Embryonic facial prominence (tissue), 1 donor: ENCODE results near the gene GNB2.
"Not testable (repeated sequence)": the region's sequence is repeated elsewhere in the genome, so short reads cannot be mapped to it uniquely, and the experiment has no call there.

Source experiments
- DNase-seq: peaks from one replicate; pipeline ENCODE4 v3.0.0-alpha.2; 2016; ENCODE audit errors: extremely low spot score

GNB2 gene

DNA sequence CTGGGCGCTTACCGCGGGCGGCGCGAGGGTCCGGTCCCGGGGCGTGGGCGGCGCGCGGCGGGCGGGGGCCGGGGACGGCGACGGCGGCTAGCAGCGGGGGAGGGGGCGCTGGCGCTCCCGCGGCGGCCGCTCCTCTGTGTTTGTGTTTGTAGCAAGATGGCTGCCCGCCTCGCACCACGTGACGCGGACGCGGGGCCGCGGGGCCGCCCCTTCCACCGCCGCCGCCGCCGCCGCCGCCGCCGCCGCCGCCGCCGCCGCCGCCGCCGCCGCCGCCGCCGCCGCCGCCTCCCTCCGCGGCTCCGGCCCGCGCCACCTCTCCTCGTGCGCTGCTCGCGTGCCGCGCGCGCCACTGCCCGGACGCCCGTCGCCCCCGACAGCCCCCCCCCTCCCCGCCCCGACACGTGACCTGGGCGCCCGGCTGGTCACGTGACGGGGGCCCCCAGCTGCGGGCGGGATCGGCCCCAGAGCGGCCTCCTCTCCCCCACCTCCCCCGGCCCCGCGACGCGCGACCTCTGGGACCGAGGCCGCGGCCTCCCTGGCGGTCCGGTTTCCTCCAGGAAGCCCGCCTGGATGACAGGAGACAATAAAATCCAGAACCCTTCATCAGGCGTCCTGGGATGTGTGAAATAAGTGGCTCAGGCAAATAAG is 20.7 kb downstream of the GNB2 start, which contains the start of gene GIGYF1:
GIGYF1 (minus strand) TSS at position 153 of the 648 bp plus-strand sequence. CDS start 6,012 bp downstream, outside the sequence.
- DNase-seq = no peak

DNA sequence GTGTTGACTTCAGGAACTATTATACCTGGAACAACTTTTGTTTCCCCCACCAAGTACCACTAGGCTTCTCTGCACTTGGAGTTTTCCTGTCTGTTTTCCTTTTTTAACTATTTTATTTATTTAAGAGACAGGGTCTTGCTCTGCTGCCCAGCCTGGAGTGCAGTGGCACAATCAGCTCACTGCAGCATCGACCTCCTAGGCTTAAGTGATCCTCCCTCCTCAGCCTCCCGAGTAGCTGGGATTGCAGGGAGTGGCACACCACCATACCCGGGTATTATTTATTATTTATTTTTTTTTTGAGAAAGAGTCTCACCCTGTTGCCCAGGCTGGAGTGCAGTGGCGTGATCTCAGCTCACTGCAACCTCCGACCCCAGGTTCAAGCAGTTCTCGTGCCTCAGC is 22.6 kb downstream of the GNB2 start:
- no peak for DNase-seq

GRCh38 chr7:100699018-100699417 is 25.5 kb downstream of the GNB2 start:
- DNase-seq = no peak

GRCh38 chr7:100701089-100701488 is 27.5 kb downstream of the GNB2 start:
- not testable (repeated sequence) for DNase-seq

DNA sequence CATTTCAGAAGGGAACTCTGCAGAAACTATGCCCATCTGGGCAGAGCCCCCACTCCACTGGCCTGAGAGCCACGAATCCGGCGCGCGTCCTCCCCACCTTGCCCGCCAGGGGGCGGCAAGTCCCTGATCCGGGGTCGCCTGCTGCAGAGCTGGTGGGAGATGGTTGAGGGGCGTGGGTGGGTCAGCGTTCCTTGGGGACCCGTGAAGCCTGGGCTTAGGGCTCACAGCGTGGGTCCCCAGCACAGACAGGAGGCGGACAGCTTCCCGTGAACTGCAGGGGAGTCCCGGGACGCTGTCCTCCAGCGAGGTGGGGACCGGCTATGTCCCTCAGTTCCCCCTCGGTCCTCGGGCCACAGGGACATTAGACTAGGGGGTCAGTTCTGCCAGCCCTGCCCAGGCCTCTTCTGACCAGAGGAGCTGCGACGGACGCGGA is 31.8 kb downstream of the GNB2 start:
- peak; percentile 59 for DNase-seq

DNA sequence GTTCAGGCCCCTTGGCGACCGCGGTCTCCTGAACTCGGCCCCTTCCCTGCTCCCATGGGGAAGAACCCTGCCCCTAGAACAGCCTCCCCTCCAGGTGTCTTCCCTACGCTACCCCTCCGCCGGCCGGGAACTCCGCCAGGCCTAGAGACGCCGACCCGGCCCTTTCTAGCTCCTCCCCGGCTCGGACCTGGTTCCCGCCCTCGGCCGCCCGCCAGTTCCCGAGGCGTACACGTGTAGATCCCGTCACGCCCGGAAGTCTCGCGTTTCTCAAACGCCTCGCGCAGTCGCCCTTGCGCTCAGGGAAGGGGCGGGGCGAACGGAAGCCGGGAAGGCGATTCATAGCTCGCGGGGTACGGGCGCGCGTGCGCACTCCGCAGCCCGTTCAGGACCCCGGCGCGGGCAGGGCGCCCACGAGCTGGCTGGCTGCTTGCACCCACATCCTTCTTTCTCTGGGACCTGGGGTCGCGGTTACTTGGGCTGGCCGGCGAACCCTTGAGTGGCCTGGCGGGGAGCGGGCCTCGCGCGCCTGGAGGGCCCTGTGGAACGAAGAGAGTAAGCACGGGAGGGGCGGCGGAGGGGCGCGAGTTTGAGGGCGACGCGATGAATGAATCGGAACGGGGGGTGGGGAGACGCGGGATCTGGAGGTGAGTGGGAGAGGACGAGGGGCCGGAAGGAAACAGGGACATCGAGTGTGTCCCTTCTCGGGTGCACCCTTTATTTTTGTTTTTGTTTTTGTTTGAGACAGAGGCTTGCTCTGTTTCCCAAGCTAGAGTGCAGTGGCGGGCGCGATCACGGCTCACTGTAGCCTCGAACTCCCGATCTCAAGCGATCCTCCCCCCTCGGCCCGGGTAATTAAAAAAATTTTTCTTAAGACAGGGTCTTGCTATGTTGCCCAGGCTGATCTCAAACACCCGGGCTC is 32.5 kb downstream of the GNB2 start, which contains the start of gene POP7:
POP7 (plus strand) TSS at position 369 of the 919 bp plus-strand sequence. CDS start 710 bp downstream, outside the sequence.
- DNase-seq = peak; percentile 97

GRCh38 chr7:100706672-100707311 is 33.3 kb downstream of the GNB2 start:
- DNase-seq = no peak

- no peak for DNase-seq
These were observed 34.9 kb downstream of the GNB2 start for GRCh38 chr7:100708395-100708794.

DNA sequence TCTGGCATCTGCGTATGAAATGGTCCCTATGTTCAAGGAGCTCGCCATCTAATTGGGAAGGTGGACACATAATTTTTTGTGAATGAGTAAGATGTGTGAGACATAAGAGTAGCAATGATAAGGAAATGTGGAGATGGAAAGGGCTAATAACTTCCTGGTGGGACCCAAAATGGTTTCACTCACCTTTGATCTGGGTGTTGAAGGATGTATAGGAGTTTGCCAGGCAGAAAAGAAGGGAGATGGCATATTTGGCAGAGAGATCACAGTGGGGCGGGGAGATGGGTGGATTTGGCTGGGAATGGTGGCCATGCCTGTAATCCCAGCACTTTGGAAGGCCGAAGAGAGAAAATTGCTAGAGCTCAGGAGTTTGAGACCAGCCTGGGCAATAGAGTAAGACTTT is 36.9 kb downstream of the GNB2 start:
- DNase-seq = no peak

GRCh38 chr7:100711369-100711768 is 37.8 kb downstream of the GNB2 start:
- DNase-seq = no peak

- DNase-seq = no peak
These were observed 41.2 kb downstream of the GNB2 start for GRCh38 chr7:100714725-100715124.

GRCh38 chr7:100717073-100717472 is 43.5 kb downstream of the GNB2 start:
- not testable (repeated sequence) for DNase-seq

GRCh38 chr7:100719523-100720278 is 46.2 kb downstream of the GNB2 start:
- no peak for DNase-seq

DNA sequence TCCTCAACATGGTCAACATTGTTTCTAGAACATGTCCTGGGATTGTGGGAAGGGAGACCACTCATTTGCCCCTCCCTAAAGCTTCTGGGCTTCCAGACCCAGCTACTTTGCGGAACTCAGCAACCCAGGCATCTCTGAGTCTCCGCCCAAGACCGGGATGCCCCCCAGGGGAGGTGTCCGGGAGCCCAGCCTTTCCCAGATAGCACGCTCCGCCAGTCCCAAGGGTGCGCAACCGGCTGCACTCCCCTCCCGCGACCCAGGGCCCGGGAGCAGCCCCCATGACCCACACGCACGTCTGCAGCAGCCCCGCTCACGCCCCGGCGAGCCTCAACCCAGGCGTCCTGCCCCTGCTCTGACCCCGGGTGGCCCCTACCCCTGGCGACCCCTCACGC is 46.7 kb downstream of the GNB2 start, which contains the start of gene EPO:
EPO (plus strand) TSS at position 190 of the 392 bp plus-strand sequence. CDS start 513 bp downstream, outside the sequence.
- no peak for DNase-seq

DNA sequence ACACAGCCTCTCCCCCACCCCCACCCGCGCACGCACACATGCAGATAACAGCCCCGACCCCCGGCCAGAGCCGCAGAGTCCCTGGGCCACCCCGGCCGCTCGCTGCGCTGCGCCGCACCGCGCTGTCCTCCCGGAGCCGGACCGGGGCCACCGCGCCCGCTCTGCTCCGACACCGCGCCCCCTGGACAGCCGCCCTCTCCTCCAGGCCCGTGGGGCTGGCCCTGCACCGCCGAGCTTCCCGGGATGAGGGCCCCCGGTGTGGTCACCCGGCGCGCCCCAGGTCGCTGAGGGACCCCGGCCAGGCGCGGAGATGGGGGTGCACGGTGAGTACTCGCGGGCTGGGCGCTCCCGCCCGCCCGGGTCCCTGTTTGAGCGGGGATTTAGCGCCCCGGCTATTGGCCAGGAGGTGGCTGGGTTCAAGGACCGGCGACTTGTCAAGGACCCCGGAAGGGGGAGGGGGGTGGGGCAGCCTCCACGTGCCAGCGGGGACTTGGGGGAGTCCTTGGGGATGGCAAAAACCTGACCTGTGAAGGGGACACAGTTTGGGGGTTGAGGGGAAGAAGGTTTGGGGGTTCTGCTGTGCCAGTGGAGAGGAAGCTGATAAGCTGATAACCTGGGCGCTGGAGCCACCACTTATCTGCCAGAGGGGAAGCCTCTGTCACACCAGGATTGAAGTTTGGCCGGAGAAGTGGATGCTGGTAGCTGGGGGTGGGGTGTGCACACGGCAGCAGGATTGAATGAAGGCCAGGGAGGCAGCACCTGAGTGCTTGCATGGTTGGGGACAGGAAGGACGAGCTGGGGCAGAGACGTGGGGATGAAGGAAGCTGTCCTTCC is 47.3 kb downstream of the GNB2 start:
- DNase-seq = no peak

DNA sequence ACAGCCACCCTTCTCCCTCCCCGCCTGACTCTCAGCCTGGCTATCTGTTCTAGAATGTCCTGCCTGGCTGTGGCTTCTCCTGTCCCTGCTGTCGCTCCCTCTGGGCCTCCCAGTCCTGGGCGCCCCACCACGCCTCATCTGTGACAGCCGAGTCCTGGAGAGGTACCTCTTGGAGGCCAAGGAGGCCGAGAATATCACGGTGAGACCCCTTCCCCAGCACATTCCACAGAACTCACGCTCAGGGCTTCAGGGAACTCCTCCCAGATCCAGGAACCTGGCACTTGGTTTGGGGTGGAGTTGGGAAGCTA is 47.9 kb downstream of the GNB2 start:
- no peak for DNase-seq

DNA sequence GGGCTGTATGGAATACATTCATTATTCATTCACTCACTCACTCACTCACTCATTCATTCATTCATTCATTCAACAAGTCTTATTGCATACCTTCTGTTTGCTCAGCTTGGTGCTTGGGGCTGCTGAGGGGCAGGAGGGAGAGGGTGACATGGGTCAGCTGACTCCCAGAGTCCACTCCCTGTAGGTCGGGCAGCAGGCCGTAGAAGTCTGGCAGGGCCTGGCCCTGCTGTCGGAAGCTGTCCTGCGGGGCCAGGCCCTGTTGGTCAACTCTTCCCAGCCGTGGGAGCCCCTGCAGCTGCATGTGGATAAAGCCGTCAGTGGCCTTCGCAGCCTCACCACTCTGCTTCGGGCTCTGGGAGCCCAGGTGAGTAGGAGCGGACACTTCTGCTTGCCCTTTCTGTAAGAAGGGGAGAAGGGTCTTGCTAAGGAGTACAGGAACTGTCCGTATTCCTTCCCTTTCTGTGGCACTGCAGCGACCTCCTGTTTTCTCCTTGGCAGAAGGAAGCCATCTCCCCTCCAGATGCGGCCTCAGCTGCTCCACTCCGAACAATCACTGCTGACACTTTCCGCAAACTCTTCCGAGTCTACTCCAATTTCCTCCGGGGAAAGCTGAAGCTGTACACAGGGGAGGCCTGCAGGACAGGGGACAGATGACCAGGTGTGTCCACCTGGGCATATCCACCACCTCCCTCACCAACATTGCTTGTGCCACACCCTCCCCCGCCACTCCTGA is 49.1 kb downstream of the GNB2 start:
- no peak for DNase-seq

- no peak for DNase-seq
These were observed 50.3 kb downstream of the GNB2 start for GRCh38 chr7:100723732-100724275.

GRCh38 chr7:100724364-100724763 is 50.8 kb downstream of the GNB2 start:
- DNase-seq = not testable (repeated sequence)
